Sciatic nerve (tissue), 2 donors: ENCODE measurements around the gene PIM3. TPM values are rescaled to one million over a fixed set of nuclear protein-coding genes. Genes with fewer than 3 reads are reported as not detected.

Experiments used
- ATAC-seq: fragments of 200-7000 bp; cut with Tn5 transposase; one replicate; pipeline ENCODE4 v1.9.1; 2020; ENCODE audit warnings: mild to moderate bottlenecking, moderate library complexity
- DNase-seq: peaks from one replicate; pipeline ENCODE4 v3.0.0-alpha.2; 2020; ENCODE audit warnings: low spot score
- intact Hi-C: fragments of 100-400 bp; cut with DNase I; formaldehyde crosslinking; loops from one replicate; pipeline ENCODE4 v1.14.2; 2022
- total RNA-seq: library from RNA; stranded (reverse); fragmentation: NEBNext Ultra II Directional; extraction: Animal tissue kit (Norgen Biotek cat#: 25700); gene quantifications from one replicate; pipeline ENCODE4 v1.2.1, GENCODE V29; 2021
- donor health status: DM: no; HTN: no; CAD: no.
- donor health status: DM: no; HTN: no; CAD: no.

Gene PIM3
- total RNA-seq, 1 donor from 2014 or later, result 62.2 TPM

DNA sequence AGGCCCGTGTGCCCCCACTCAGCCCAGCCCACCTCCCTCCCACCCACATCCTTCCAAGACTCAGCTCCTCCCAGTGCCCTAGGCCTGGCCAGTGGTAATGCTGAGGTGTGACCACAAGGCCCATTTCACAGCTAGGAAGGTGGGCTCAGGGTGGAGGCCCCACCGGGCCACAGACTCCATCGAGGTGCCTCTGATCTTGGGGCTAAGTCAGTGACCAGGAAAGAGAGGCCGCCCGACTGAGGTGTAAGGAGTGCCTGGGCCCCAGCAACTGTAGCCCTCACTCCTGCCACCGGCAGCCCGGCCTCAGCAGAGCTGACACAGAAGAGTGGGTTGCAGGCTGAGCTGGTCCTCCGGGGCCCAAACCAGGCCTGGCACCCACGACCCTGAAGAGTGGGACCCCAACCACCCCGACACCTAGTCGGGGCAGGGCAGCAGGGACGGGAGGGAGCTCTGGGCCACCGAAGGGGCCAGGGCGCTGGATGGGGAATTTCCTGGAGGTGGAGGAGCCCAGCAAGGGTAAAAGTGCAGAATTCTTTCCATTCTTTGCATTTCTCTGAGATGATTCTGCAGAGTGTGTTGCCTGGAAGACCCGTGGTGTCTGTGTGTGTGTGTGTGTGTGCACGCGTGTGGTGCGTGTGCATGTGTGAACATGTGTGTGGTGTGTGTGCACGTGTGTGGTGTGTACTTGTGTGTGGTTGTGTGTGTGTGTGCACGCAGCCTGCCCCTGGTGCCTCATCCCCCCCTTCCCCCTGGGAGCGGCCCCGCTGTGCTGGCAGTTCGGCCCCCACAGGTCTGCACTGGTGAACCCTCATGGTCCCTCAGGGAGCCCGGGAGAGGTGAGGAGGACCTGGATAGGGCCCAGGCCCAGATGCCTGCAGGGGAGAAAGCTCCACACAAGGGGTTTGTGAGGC, 8.3 kb upstream of the PIM3 start:
- no peak for ATAC-seq
- DNase-seq, result no peak
- intact Hi-C loops, result no loop called here

DNA sequence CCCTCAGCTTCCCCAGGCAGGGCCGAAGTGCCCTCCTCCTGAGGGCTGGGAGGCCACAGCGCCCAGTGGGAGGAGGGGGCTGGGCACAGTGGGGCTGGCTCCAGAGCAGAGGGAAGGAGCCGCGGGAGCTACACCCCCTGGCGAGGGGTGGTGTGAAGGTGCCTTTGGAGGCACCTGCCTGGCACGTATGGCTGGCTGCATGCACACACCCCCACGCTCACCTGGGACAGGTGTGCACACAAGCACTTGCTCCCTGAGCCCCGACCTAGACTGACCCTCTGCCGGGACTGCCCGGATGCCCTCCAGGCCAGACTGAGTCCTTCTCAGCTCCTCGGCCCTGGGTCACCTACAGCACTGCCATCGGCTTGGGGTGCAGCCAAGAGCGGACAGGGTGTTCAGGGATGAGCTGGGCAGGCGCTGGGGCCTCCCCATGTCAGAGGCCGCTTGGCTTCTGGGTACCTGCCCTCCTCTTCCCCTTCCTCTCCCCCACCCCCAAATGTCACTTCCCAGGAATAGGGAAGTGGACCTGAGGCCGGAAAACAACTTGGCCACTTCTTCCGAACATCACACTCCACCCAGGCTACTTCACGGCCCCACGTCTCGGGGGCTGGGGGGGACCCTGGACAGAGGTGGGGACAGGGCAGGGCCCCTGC, 7.4 kb upstream of the PIM3 start:
- intact Hi-C loops, result no loop called here
- ATAC-seq, result no peak

DNA sequence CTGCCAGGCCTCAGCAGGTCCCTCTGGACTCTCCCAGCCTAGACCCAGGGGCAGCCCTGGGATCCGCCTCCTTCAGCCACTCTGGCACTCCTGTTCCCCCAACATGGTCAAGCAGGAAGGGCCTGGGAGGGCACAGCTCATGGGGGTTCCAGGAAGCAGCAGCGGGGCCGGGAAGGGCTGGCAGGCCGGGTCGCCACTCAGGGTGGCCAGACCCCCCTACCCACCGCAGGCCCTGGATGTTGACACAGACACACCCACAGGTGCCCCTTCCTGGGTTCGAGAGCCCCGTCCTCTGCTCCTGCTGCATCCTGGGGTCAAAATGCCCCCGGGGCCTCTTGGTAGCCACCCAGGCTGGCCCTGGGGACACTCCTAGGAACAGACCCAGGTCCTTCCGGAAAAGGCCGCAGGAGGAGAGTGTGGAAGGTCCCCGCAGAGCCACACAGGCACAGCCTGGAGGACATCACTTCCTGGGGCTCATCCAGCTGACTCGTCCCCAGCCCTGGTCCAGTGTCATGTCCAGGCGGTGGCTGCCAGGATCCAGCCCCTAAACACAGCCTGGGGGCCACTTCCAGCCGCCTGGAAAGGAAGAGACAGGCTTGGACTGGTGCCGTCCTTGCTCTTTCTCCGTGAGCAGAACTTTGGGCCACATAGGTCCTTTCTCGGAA, 6.8 kb upstream of the PIM3 start:
- ATAC-seq (no peak), DNase-seq (no peak)
- intact Hi-C loops, result no loop called here

More for the DNA sequence above, 7.4 kb upstream of the PIM3 start:
- DNase-seq, result no peak

GRCh38 chr22:49954354-49954753, 6.2 kb upstream of the PIM3 start:
- intact Hi-C loops, result no loop called here
- no peak for ATAC-seq
- DNase-seq, result no peak

GRCh38 chr22:49954991-49955580, 5.5 kb upstream of the PIM3 start:
- no peak for DNase-seq
- intact Hi-C loops, result no loop called here
- no peak for ATAC-seq

- ATAC-seq, result no peak
- intact Hi-C loops, result no loop called here
- DNase-seq, result no peak
Observed at GRCh38 chr22:49955581-49956417, 4.8 kb upstream of the PIM3 start.

GRCh38 chr22:49956418-49956770, 4.2 kb upstream of the PIM3 start:
- intact Hi-C loops, result no loop called here
- no peak for DNase-seq
- ATAC-seq, result peak; percentile 29

DNA sequence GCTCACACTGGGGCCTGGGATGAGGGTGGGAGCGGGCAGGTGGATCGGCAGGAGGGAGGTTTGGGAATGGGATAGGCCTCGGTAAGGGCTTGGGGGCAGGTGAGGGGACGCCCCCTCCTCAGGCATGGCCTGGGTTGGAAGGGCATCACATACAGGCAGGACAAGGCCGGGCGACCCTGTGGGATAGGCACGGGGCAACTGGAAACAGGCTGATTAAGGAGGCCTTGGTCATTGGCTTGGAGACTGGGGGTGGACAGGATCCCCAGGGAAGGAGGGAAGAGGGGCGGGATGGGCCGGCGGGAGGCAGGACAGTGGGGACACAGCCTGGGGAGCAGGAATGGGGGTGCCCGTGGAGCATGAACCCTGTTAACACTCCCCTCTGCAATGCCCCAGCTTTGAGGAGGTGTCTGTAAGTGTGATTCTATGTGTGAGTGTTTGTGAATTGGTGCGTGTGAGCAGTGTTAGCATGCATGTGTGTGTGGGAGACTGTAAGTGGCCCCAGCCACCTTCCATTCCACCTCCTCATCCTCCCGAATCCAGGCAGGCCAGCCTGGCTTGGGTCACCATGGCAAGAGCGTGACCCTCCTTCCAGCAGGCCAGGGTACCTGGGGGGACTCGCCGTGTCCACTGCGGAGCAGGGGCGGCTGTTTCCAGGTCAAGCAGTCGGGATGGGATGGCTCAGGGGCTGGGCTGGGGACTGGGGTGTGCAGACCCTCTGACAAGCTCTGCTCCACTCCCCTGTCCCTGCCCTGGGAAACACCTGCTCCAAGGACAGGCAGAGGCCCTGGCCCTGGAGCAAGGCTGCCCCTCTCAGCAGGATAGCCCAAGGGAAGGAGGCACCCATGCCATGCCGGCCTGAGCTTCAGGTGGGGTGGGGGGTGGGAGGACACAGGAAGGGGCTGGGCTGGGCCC, 3.4 kb upstream of the PIM3 start:
- no peak for DNase-seq
- ATAC-seq, result no peak
- intact Hi-C loops, result no loop called here

- intact Hi-C loops, result no loop called here
- DNase-seq, result no peak
- no peak for ATAC-seq
Observed at GRCh38 chr22:49957826-49958365, 2.7 kb upstream of the PIM3 start.

DNA sequence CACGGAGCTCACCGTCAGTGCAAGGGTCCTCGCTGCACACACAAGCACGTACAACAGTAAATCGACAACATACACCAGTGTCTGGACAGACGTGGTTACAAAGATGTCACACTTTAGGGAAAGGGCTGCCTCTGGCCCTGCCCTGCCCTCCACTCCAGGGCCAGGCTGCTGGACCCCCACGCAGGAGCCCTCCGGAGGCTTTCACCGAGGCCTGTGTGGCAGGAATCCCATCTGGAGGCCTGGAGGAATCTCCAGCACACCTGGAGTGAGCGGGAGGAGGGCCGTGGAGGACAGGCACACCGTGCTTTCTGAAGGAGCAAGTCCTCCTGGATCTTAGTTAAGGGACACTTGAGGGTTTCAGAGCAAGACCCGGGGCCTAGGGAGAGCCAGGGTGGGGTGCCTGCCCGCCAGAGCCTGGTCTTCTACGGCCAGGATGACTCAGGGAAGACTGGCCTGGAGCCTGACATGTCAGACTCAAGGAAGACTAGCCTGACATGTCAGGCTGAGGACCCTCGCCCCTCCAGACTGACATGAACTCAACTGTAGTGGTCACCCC, 2.1 kb upstream of the PIM3 start:
- DNase-seq, result no peak
- no peak for ATAC-seq
- intact Hi-C loops, result no loop called here

DNA sequence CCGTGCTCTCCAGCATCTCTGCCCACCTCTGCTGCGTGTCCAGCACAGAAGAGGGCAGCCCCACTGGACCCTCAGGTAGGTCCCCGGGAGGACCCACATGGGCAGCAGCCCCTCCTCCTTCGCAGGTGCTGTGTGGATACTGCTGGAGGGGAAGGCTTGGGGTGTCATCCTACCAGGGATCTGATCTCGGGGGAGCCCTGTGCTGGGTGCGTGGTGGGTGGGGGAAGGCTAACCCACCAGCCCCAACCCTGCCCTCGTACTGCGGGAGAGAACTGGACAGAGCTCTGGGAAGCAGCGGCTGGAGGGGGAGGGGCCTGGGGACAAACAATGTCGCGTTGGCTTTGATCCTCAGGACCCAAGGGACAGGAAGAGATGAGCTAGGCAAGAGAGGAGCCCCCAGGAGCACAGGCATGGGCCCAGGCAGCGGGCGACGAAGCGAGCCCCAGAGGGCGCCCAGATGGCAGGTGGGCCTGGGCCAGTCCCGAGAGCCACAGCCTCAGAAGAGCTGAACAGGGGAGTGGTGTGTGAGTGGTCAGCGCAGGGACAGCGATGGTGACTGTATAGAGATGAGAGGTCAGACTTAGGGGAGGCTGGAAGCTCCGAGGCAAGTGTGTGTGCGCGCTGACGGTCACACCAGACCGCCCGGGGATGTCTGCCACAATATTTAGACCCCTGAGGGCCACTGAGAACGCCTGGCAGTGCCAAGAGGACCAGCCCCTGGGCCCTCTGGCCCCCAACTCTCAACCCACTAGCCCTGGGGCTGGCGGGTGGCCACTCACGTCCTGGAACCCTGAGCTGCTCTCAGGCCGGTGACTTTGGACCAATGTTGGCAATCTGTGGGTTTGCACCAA, 1.4 kb upstream of the PIM3 start:
- ATAC-seq (no peak), DNase-seq (no peak)
- intact Hi-C loops, result no loop called here

DNA sequence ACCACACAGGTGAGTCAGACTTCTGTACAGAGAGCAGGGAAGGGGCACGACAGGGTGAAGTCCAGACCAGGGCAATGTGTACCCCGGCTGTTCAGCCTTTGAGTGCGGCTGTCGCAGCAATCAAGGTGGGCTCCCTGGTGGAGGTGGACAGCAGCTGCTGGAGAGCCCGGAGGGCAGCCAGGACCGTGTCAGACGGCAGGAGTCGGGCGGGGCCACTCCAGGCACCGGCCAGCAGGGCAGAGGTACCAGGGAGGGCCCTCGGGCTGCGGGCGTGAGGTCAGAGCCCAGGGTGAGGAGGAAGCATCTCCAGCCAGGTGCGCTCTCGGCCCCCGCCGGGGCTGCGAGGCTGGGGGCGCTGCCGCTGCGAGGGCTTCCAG, 802 bp upstream of the PIM3 start:
- no peak for ATAC-seq
- intact Hi-C loops, result no loop called here
- DNase-seq, result no peak

DNA sequence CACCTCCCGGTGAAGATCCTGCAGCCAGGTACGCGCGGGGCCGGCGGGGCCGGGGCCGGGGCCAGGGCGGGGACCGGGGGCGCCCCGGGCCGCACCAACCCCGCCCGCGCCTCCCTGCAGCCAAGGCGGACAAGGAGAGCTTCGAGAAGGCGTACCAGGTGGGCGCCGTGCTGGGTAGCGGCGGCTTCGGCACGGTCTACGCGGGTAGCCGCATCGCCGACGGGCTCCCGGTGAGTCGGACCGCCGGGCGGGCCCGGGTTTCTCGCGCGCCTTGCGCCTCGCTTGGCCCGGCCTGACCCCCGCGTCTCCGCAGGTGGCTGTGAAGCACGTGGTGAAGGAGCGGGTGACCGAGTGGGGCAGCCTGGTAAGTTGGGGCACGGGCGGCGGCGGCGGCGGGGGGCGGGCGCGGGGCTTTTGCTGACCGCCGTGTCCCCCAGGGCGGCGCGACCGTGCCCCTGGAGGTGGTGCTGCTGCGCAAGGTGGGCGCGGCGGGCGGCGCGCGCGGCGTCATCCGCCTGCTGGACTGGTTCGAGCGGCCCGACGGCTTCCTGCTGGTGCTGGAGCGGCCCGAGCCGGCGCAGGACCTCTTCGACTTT, 531 bp downstream of the PIM3 start:
- DNase-seq (peak; percentile 70), ATAC-seq (no peak)
- intact Hi-C loops, result no loop called here

- intact Hi-C loops, result no loop called here
- peak; percentile 75 for DNase-seq
- ATAC-seq, result no peak
Observed at GRCh38 chr22:49961601-49962011, 1.0 kb downstream of the PIM3 start.

DNA sequence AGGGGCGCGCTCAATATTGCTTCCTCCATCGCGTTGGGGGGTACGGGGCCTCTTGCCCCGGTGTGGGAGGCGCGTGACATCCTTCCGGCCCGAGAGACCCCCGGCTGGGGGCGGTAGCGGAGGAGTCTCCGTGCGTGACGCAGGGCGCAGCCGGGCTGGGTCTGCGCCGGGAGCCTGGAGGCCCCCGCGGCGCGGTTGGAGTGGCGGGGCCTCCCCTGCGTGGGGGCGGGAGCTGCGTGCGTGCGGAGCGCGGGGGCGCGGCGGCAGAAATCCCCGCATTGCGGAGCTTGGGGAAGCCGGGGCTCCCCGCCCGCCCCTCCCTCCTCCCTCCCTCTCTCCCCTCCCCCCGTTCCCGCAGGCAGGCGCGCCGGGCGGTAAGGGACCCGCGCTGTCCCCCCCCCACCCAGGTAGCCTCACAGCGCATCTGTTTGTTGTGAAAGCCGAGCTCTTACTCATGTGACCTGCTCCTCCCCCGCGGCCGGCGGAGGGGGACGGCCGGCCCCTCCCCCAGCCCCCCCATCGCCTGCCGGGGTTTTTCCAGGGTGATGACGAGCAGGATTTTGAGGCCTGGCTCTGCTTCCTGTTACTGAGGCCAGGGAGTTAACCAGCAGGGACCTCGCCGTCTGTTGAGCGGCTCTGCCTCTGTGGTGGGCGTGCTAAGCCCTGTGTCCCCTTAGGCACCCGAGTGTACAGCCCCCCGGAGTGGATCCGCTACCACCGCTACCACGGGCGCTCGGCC, 1.6 kb downstream of the PIM3 start:
- peak; percentile 78 for ATAC-seq
- DNase-seq, result peak; percentile 92
- intact Hi-C loops, result no loop called here
